Ureter (tissue), 1 donor: ENCODE data around the gene CUX1. TPM values are rescaled to one million over a fixed set of nuclear protein-coding genes. Genes with fewer than 3 reads are reported as not detected.
"Not testable (repeated sequence)": the region's sequence is repeated elsewhere in the genome, so short reads cannot be mapped to it uniquely, and the experiment has no call there.

Source experiments
- DNase-seq: peaks from one replicate; pipeline ENCODE4 v3.0.0-alpha.2; 2020; ENCODE audit warnings: low spot score
- total RNA-seq: library from RNA; stranded (reverse); gene quantifications from one replicate; pipeline ENCODE4 v1.2.4, GENCODE V29; 2023
- donor health status: DM: yes; HTN: yes; CAD: no.

The CUX1 gene
- total RNA-seq, 1 donor from 2014 or later: 103 TPM

- no peak for DNase-seq
Measured at GRCh38 chr7:101984133-101984879, 166.9 kb downstream of the CUX1 start.

DNA sequence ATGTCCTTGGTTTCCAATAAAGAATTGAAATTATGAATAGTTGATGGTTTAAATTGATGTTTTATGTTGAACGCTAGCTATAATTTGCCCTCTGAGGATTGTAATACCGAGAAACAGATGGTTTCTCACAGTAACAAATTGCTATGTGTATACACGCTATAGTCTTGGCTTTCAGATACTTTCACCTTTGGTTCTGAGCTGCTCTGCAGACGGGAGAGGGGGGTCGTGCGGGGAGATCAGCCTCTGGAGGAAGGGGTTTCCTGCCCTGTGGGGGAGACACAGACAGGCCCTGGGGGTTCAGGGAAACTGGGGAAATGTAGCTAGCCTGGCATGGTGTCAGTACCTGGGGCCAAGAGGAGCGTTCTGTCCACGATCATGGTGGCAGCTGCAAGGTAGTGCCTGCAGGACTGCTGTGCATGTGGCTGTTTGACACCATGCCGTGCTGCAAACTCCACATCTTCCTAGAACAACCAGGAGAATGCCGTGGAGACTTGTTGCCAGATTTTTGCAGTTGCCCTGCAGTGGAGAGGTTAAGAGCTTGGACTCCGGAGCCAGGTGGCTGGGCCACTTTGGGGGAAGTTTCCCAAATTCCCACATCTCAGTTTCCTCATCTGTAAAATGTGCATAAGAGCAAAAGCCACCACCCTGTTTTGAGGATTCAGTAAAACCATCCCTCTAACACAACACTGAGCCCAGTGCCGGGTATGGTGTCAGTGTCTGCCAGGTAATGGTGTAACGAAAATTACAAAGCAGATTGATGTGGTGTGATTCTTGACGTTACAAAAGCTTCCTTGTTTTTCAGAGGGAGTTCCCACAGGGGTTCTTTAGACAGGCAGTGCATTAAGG lies 167.9 kb downstream of the CUX1 start:
- no peak for DNase-seq

- no peak for DNase-seq
Measured at GRCh38 chr7:101985903-101986734, 168.7 kb downstream of the CUX1 start.

DNA sequence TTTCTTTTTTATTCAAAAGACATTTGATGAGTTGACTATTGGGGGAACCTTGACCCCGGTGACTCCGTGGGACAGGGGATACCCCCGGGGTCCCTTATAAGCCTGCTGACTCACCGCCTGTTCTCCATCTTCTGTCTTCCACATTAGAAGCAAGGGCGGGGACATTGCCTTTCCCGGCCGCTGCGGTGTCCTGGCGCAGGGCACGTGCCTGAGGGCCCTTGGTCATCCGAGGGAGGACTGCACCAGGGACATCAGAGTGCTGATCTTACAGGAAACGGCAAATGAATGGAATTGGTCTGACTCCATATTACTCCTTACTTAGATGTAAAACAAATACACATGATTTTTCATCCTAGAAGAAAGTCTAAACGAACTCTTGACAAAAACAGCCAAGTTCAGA lies 170.1 kb downstream of the CUX1 start:
- DNase-seq: no peak

GRCh38 chr7:101988060-101988459 lies 170.6 kb downstream of the CUX1 start:
- not testable (repeated sequence) for DNase-seq

GRCh38 chr7:101988513-101988912 lies 171.1 kb downstream of the CUX1 start:
- DNase-seq: no peak

DNA sequence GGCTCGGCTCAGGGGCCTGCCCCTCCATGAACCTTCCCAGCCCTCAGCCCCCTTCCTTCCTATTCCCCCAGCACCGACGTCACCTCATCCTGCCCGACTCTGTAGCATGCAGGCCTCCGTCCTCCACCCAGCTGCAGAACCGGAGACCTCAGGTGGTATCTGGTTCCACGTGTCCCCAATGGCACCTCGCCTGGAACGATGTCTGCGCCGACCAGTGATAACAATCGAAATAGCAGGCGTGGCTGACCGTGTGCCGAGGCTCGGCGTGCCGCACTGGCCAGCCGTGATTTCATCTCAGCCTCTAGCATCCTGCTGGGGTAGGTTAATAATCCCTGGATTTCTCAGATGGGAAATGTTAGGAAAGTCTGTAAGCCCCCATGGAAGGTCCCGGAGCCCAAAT lies 171.7 kb downstream of the CUX1 start:
- no peak for DNase-seq

DNA sequence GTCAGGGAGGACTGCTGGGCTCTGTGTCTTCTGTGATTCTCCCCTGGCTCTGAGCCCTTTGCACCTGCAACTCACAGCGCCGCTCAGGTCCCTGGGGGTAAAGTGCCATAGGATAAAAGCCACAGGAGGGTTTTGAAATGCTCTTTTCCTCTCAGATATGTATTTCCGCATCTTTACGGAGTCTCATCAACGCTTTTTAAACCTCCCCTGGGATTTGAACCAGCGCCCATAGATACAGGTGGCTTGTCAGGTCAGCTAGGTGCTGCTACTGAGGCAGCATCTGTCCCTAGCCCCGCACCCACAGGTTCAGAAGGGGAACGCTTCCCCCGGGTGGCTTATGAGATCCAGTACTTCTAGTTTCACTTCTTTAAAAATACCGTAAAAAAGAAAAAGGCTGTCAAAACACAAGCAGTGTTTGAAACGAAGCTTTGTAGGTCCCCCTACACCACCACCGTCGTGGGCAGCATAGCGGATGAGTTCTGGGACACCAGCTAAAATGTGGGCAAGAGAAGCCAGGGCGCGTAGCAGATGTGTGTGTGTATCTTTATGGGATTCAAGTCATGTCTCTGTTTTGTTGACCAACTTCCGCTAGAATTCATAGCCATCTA lies 173.5 kb downstream of the CUX1 start:
- DNase-seq: no peak

- DNase-seq: no peak
Measured at GRCh38 chr7:101991860-101992259, 174.4 kb downstream of the CUX1 start.

- DNase-seq: no peak
Measured at GRCh38 chr7:101993311-101993710, 175.9 kb downstream of the CUX1 start.

DNA sequence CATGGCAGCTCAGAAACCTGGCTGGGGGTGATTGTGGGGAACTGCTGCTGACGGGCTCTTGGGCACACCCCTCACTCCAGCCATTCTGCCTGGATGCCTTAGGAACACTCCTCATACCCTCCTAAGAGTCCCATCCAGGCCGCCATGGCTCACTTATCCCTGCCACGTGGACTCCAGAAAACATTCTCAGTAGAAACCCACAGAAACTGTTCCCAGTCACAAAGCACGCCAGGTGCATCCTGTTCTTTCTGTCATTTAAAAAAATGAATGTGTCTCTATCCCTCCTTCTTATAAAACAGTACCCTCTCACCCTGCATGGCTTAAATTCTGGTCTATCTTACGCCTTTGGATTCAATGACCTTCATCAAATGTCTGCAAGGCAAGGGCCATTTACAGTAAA lies 177.7 kb downstream of the CUX1 start:
- DNase-seq: no peak

DNA sequence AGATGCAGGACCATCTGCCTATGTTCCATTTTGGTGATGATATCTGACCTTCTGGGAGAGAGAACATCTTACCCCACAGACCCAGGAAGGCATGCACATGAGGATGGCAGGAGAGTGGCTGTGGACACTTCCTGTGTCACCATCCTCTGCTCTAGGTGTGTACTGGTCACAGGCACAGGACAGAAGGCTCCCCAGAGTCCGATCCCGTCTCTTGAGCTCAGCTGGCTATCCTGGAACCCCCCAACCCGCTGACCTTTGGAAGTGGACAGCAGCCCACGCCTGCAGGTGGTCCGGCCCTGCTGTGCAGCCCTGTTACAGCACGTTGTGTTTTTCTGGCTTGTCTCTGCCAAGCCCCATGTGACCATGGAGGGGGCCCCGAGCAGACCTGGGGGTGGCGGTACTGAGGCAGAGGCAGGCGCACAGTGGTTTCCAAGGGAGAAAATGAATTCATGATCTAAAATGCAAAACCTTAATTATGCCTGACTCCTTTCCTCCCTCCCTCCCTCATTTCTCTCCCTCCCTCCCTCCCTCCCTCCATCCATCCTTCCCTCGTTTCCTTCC lies 178.8 kb downstream of the CUX1 start:
- no peak for DNase-seq

DNA sequence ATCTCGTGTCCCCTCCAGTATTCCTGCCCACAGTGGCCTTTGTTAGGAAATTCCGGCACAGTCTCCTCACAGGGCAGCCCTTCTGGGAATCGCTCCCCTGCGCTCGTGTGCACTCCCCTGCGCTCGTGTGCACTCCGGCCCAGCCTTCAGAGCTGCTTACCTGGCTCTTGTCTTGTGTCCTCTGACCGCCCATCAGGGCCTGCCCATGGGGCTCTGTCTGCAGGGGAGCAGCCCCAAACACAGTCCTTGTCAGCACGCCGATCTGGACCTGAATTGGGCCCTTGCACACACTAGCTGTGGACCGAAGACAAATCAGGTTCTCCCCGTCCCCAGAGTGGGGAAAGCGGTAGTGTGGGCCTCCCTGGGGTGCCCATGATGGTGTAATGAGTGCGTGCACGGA lies 179.4 kb downstream of the CUX1 start:
- DNase-seq: no peak

GRCh38 chr7:101998029-101998905 lies 180.8 kb downstream of the CUX1 start:
- no peak for DNase-seq

DNA sequence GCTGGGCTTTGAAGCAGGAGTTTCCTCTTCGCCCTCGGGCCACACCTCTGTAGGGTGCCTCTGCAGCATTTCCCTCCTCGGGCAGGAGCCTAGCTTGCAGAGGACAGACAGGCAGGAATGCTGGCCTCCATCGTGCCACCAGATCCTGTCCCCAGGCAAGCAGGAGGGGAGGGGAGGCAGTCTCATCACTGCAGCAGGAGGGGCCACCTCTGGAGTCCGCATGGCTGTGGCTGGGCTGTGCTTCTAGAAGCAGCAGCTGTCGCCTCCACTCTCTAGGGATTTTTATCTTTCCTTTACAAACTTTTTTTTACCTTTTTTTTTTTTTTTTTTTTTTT lies 181.4 kb downstream of the CUX1 start:
- DNase-seq: no peak

- no peak for DNase-seq
Measured at GRCh38 chr7:101999393-101999792, 182.0 kb downstream of the CUX1 start.

DNA sequence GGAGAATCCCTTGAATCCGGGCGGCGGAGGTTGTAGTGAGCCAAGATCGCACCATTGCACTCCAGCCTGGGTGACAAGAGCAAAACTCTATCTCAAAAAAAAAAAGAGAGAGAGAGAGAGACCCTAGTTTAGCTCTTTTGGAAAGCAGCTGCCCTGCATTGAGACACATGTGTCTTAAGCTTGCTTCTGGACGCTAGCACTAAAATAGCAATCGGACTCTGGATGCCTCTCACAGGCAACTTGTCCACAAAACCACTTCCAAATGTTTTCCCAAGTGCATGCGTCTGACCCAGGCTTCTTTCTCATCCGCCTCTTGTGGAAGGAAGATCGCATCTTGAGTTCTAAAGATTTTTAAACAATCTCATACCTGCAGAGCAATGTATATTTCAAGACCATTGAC lies 182.7 kb downstream of the CUX1 start:
- DNase-seq: no peak

GRCh38 chr7:102004229-102004628 lies 186.8 kb downstream of the CUX1 start:
- DNase-seq: no peak

DNA sequence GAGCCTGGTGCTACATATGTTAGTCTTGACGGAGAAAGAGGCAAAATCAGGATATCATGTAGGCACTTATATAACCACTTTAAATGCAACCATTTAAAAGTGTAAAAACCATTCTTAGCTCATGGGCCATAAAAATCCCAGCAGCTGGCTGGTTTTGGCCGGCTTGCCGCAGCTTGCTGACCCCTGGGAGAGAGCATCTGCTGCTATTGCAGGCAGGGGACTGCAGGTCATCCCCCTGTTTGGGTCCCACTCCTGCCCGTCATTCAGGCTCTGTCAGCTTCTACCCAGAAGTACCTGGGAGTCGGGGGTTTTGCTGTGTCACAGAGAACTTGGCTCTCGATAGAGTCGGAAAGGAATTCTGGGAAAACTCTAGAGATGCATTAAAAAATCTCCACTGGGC lies 187.4 kb downstream of the CUX1 start:
- DNase-seq: no peak

- DNase-seq: no peak
Measured at GRCh38 chr7:102005933-102006480, 188.6 kb downstream of the CUX1 start.
